SK-N-SH (cell line): ENCODE measurements around the gene BCAN. TPM values are rescaled to one million over a fixed set of nuclear protein-coding genes. Genes with fewer than 3 reads are reported as not detected.

Experiments
- CTCF ChIA-PET: fragments of 300-600, 350-600 bp; formaldehyde crosslinking; extraction: SDS; loops from one replicate; lab custom pipeline; 2021; lab: Yijun Ruan, JAX
- POLR2A ChIA-PET: fragments of 350-600 bp; sonication (Branson Sonifier 250); formaldehyde crosslinking; extraction: SDS; loops from one replicate; lab custom pipeline; 2020; ENCODE audit warnings: antibody characterized with exemption, inconsistent platforms; lab: Yijun Ruan, JAX
- DNase-seq: peaks from one replicate; pipeline ENCODE4 v3.0.0; 2012
- H2AFZ ChIP-seq: fragments of 200-600 bp; sonication (generic); 2 replicates; pipeline ENCODE4 v1.8.1; 2016; ENCODE audit warnings: antibody characterized with exemption, mild to moderate bottlenecking, low read depth
- H3F3A ChIP-seq: fragments of 200-600 bp; sonication (generic); replicated peaks from 2 replicates; pipeline ENCODE3; 2016; ENCODE audit warnings: antibody characterized with exemption, mild to moderate bottlenecking; ENCODE audit not compliant: insufficient read depth
- H3K27ac ChIP-seq, 2 experiments: fragments of 200-500 bp in 1 of 2; fragments of 200-600 bp in 1 of 2; sonication (Bioruptor generic) in 1 of 2; sonication (generic), shearing (Covaris generic) in 1 of 2; 2 replicates each; pipeline versions ENCODE4 v1.5.1 to v1.6.1; 2014 to 2016; ENCODE audit warnings: low read depth in 2 of 2, inconsistent platforms in 1 of 2, low read length in 1 of 2, mild to moderate bottlenecking in 1 of 2, mixed read lengths in 1 of 2
- H3K27me3 ChIP-seq: fragments of 200-600 bp; sonication (generic), shearing (Covaris generic); 2 replicates; pipeline ENCODE4 v1.6.1; 2016; ENCODE audit warnings: mixed run types; ENCODE audit not compliant: insufficient read depth
- H3K36me3 ChIP-seq, 2 experiments: fragments of 200-500 bp in 1 of 2; fragments of 200-600 bp in 1 of 2; sonication (Bioruptor generic) in 1 of 2; sonication (generic) in 1 of 2; replicated peaks in 1 of 2; 2 replicates each; pipeline versions ENCODE3 to v1.5.1; 2014 to 2016; ENCODE audit warnings: low read length in 1 of 2, mild to moderate bottlenecking in 1 of 2; ENCODE audit not compliant: insufficient read depth in 2 of 2, control insufficient read depth in 1 of 2
- H3K4me1 ChIP-seq, 2 experiments: fragments of 200-500 bp in 1 of 2; fragments of 200-600 bp in 1 of 2; sonication (Bioruptor generic) in 1 of 2; sonication (generic), shearing (Covaris generic) in 1 of 2; 2 replicates each; pipeline versions ENCODE4 v1.5.1 to v1.6.1; 2014 to 2016; ENCODE audit warnings: low read depth in 1 of 2, low read length in 1 of 2, mixed run types in 1 of 2; ENCODE audit not compliant: insufficient read depth in 2 of 2, control insufficient read depth in 1 of 2
- H3K4me2 ChIP-seq: fragments of 200-600 bp; sonication (generic), shearing (Covaris generic); 2 replicates; pipeline ENCODE4 v1.6.1; 2017; ENCODE audit warnings: mixed run types
- H3K4me3 ChIP-seq, 2 experiments: fragments of 200-500 bp in 1 of 2; fragments of 200-600 bp in 1 of 2; sonication (Bioruptor generic) in 1 of 2; sonication (generic), shearing (Covaris generic) in 1 of 2; 2 replicates each; pipeline versions ENCODE4 v1.5.1 to v1.8.1; 2014 to 2016; ENCODE audit warnings: low read depth in 2 of 2, inconsistent platforms in 1 of 2, low read length in 1 of 2, mild to moderate bottlenecking in 1 of 2, mixed read lengths in 1 of 2, moderate library complexity in 1 of 2
- H3K79me2 ChIP-seq: fragments of 200-600 bp; sonication (generic); 2 replicates; pipeline ENCODE4 v1.8.1; 2017; ENCODE audit warnings: mild to moderate bottlenecking; ENCODE audit not compliant: insufficient read depth
- H3K9ac ChIP-seq: fragments of 200-600 bp; sonication (generic); 2 replicates; pipeline ENCODE4 v1.6.1; 2017; ENCODE audit warnings: mixed run types
- H3K9me2 ChIP-seq: fragments of 200-600 bp; sonication (generic); 2 replicates; pipeline ENCODE4 v1.6.1; 2017; ENCODE audit warnings: mixed run types
- H3K9me3 ChIP-seq: fragments of 200-600 bp; sonication (generic); 2 replicates; pipeline ENCODE4 v1.6.1; 2017; ENCODE audit warnings: mixed run types, mild to moderate bottlenecking, moderate library complexity
- H4K20me1 ChIP-seq: fragments of 200-600 bp; sonication (generic); 2 replicates; pipeline ENCODE4 v1.6.1; 2017; ENCODE audit warnings: mild to moderate bottlenecking, mixed run types; ENCODE audit not compliant: insufficient read depth
- CHD2 ChIP-seq: fragments of 150-350 bp; IDR thresholded peaks from 2 replicates; pipeline ENCODE4 v1.6.1; 2018; ENCODE audit warnings: low read length; ENCODE audit not compliant: partially characterized antibody
- ELF1 ChIP-seq: IDR thresholded peaks from 2 replicates; pipeline ENCODE4 v1.4.0; 2012
- GATA2 ChIP-seq: sonication (generic); formaldehyde crosslinking; IDR thresholded peaks from 2 replicates; pipeline ENCODE4 v1.5.0; 2020; ENCODE audit warnings: mild to moderate bottlenecking, missing genetic modification reagents
- NRF1 ChIP-seq: IDR thresholded peaks from 2 replicates; pipeline ENCODE4 v1.6.1; 2012; ENCODE audit warnings: low read depth, mild to moderate bottlenecking, low read length
- RAD21 ChIP-seq: IDR thresholded peaks from 2 replicates; pipeline ENCODE4 v1.6.1; 2012; ENCODE audit warnings: mild to moderate bottlenecking, low read length
- RFX5 ChIP-seq: IDR thresholded peaks from 2 replicates; pipeline ENCODE4 v1.6.1; 2012; ENCODE audit warnings: mild to moderate bottlenecking, improper control_type of control experiment, low read length
- RXRA ChIP-seq: IDR thresholded peaks from 2 replicates; pipeline ENCODE4 v1.4.0; 2012; ENCODE audit warnings: low read depth, mild to moderate bottlenecking, borderline replicate concordance
- TAF1 ChIP-seq: IDR thresholded peaks from 2 replicates; pipeline ENCODE4 v1.6.1; 2012; ENCODE audit warnings: low read depth, mild to moderate bottlenecking, low read length, moderate library complexity, borderline replicate concordance
- USF2 ChIP-seq: fragments of 150-350 bp; IDR thresholded peaks from 2 replicates; pipeline ENCODE4 v1.6.1; 2017; ENCODE audit warnings: antibody characterized with exemption, low read length, low read depth, borderline replicate concordance
- WGBS: methylation state at CpG from one replicate; pipeline ENCODE4 v1.1.6; 2017; ENCODE audit warnings: low lambda C conversion rate; 5-methylcytosine and 5-hydroxymethylcytosine counted together
- polyA plus RNA-seq, 3 experiments: library from polyadenylated mRNA; depleted of rRNA; stranded (reverse); fragments of >200 nt; gene quantifications; 2 replicates each; pipeline ENCODE4 v1.2.3, GENCODE V29; 2012
- TF ChIP-seq, protein P1 (sequence below): IDR thresholded peaks from 2 replicates; pipeline ENCODE4 v1.4.0; 2012; ENCODE audit warnings: low read depth
- TF ChIP-seq, protein P2 (sequence below): IDR thresholded peaks from 2 replicates; pipeline ENCODE4; 2012
- TF ChIP-seq, protein P3 (sequence below): fragments of 200-600 bp; sonication (generic); IDR thresholded peaks from 2 replicates; pipeline ENCODE4 v1.6.1; 2017; ENCODE audit warnings: antibody characterized with exemption, mild to moderate bottlenecking, moderate library complexity

BCAN gene
- polyA plus RNA-seq, 1 of the 3 experiments (the other 2 are of a cell fraction), result 0.25 TPM

DNA sequence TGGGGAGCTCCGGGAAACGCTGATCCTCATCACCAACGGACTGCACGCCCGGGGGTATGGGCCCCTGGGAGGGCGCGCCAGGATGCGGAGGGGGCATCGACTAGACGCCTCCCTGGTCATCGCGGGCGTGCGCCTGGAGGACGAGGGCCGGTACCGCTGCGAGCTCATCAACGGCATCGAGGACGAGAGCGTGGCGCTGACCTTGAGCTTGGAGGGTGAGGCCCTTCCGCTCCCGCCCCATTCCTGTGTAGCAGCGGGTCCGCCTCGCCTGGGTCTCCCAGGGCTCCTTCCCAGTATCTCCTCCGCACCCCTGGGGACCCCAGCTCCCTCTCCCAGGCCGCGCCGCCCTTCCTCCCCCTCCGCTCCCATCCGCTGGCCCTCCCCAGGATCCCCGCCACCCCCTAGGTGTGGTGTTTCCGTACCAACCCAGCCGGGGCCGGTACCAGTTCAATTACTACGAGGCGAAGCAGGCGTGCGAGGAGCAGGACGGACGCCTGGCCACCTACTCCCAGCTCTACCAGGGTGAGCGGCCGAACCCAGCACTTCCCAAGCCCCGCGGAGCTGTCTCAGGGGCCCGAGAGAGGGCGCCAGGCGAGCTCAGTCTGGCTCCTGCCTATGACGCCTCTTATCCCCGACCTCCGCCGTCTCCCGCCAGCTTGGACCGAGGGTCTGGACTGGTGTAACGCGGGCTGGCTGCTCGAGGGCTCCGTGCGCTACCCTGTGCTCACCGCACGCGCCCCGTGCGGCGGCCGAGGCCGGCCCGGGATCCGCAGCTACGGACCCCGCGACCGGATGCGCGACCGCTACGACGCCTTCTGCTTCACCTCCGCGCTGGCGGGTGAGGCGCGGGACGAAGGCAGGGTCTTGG, 17.7 kb upstream of the BCAN start:
- H3K79me2 ChIP-seq, result no peaks in the 10 kb centered on the region
- peak overlapping the region; percentile 85 for H2AFZ ChIP-seq
- no peaks in the 10 kb centered on the region for H3K9me2 ChIP-seq
- no peak overlapping the region for H3K27ac ChIP-seq
- no peaks in the 10 kb centered on the region for H4K20me1 ChIP-seq
- no peaks in the 10 kb centered on the region for H3K36me3 ChIP-seq
- peak overlapping the region; percentile 71 for H3K4me2 ChIP-seq
- H3K4me3 ChIP-seq, result peak overlapping the region; percentile 39 to 57; a peak in 3 of 4 replicates
- peak; percentile 87 for DNase-seq
- ChIA-PET POLR2A (interaction anchor here (0.6 to 1.6 kb wide), 3 partner anchors 25 to 342 kb away, joined by 3 to 9 read pairs (median 3); partner anchors contain the start of gene SMG5), CTCF (interaction anchor here (0.6 to 18.0 kb wide), 33 partner anchors 10 to 271 kb away, joined by 3 to 643 read pairs (median 5); partner anchors contain the start of genes BCAN, CRABP2, GPATCH4 and IQGAP3)
- H3K27me3 ChIP-seq, result peaks cover 29% of the 10 kb centered on the region
- TF ChIP-seq ELF1 (no peak), RAD21 (0 out of 2 replicates have a peak, but pooled peaks have one; percentile 8), USF2 (no peak)
- TF ChIP-seq, protein P1, sequence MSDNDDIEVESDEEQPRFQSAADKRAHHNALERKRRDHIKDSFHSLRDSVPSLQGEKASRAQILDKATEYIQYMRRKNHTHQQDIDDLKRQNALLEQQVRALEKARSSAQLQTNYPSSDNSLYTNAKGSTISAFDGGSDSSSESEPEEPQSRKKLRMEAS, result no peak
- TF ChIP-seq, protein P2, sequence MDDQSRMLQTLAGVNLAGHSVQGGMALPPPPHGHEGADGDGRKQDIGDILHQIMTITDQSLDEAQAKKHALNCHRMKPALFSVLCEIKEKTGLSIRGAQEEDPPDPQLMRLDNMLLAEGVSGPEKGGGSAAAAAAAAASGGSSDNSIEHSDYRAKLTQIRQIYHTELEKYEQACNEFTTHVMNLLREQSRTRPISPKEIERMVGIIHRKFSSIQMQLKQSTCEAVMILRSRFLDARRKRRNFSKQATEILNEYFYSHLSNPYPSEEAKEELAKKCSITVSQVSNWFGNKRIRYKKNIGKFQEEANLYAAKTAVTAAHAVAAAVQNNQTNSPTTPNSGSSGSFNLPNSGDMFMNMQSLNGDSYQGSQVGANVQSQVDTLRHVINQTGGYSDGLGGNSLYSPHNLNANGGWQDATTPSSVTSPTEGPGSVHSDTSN, result no peak
- TF ChIP-seq, protein P3, sequence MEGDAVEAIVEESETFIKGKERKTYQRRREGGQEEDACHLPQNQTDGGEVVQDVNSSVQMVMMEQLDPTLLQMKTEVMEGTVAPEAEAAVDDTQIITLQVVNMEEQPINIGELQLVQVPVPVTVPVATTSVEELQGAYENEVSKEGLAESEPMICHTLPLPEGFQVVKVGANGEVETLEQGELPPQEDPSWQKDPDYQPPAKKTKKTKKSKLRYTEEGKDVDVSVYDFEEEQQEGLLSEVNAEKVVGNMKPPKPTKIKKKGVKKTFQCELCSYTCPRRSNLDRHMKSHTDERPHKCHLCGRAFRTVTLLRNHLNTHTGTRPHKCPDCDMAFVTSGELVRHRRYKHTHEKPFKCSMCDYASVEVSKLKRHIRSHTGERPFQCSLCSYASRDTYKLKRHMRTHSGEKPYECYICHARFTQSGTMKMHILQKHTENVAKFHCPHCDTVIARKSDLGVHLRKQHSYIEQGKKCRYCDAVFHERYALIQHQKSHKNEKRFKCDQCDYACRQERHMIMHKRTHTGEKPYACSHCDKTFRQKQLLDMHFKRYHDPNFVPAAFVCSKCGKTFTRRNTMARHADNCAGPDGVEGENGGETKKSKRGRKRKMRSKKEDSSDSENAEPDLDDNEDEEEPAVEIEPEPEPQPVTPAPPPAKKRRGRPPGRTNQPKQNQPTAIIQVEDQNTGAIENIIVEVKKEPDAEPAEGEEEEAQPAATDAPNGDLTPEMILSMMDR, result peak; percentile 54
- H3F3A ChIP-seq, result peaks cover 12% of the 10 kb centered on the region
- H3K9me3 ChIP-seq, result no peaks in the 10 kb centered on the region
- WGBS, result 16% methylated on average over 22 of the region's 87 CpGs
- H3K9ac ChIP-seq, result no peak overlapping the region
- H3K4me1 ChIP-seq, result peaks cover 0 to 13% of the 10 kb centered on the region in 2 experiments; a peak in 1 of 4 replicates

GRCh38 chr1:156624814-156625435, 17.0 kb upstream of the BCAN start:
- DNase-seq, result no peak
- H4K20me1 ChIP-seq, result no peaks in the 10 kb centered on the region
- TF ChIP-seq ELF1 (no peak), RAD21 (no peak), CHD2 (no peak), RFX5 (no peak), NRF1 (no peak), RXRA (no peak), USF2 (no peak), TAF1 (no peak), GATA2 (CRISPR knock-in tag) (no peak)
- no CpG with 5 or more reads among the region's 55 CpGs for WGBS
- no peak overlapping the region for H3K9ac ChIP-seq
- peak overlapping the region; percentile 39 to 57; a peak in 3 of 4 replicates for H3K4me3 ChIP-seq
- H3K9me2 ChIP-seq, result no peaks in the 10 kb centered on the region
- H3K27ac ChIP-seq, result no peak overlapping the region
- H3K27me3 ChIP-seq, result peaks cover 29% of the 10 kb centered on the region
- H3K4me1 ChIP-seq, result peaks cover 0 to 13% of the 10 kb centered on the region in 2 experiments; a peak in 1 of 4 replicates
- H3K9me3 ChIP-seq, result no peaks in the 10 kb centered on the region
- peak overlapping the region; percentile 86 for H3K4me2 ChIP-seq
- peaks cover 10% of the 10 kb centered on the region for H3F3A ChIP-seq
- no peaks in the 10 kb centered on the region for H3K36me3 ChIP-seq
- H2AFZ ChIP-seq, result no peak overlapping the region
- POLR2A ChIA-PET, result interaction anchor here (0.6 to 1.6 kb wide), 3 partner anchors 24 to 342 kb away, joined by 3 to 9 read pairs (median 3); partner anchors contain the start of gene SMG5
- H3K79me2 ChIP-seq, result no peaks in the 10 kb centered on the region
- CTCF ChIA-PET, result interaction anchor here (0.7 to 18.0 kb wide), 35 partner anchors 9 to 270 kb away, joined by 3 to 643 read pairs (median 6); partner anchors contain the start of genes BCAN, CRABP2, IQGAP3 and ISG20L2
